Thymus (tissue), 2 donors: Measurements from ENCODE around the gene NAGS. TPM values are rescaled to one million over a fixed set of nuclear protein-coding genes. Genes with fewer than 3 reads are reported as not detected.

Experiments used
- polyA plus RNA-seq: library from polyadenylated mRNA; stranded (reverse); fragments of 200-250 nt; gene quantifications from one replicate; pipeline ENCODE4 v1.2.3, GENCODE V29; 2013
- total RNA-seq: library from RNA; stranded (reverse); fragments of 120-200 nt; gene quantifications from one replicate; pipeline ENCODE4 v1.2.4, GENCODE V29; 2013
- donor health status: healthy.

The NAGS gene
- total and polyA plus RNA-seq, 2 donors, result 1.3 to 1.6 TPM

Other genes starting within 250 kb of the NAGS start
- 0.14 TPM for gene SOST, start 245.8 kb upstream of the NAGS start, total RNA-seq
- 0.30 TPM for gene SOST, start 245.8 kb upstream of the NAGS start, polyA plus RNA-seq
- gene DUSP3, start 225.6 kb upstream of the NAGS start, total RNA-seq, result 12.2 TPM
- gene DUSP3, start 225.6 kb upstream of the NAGS start, polyA plus RNA-seq, result 37.2 TPM
- not detected for gene CFAP97D1, start 224.2 kb upstream of the NAGS start, total RNA-seq
- gene CFAP97D1, start 224.2 kb upstream of the NAGS start, polyA plus RNA-seq, result 0.11 TPM
- 0.61 TPM for gene MPP3, start 171.5 kb upstream of the NAGS start, total RNA-seq
- gene MPP3, start 171.5 kb upstream of the NAGS start, polyA plus RNA-seq, result 1.5 TPM
- gene CD300LG, start 157.4 kb upstream of the NAGS start, total RNA-seq, result 0.71 TPM
- 5.7 TPM for gene CD300LG, start 157.4 kb upstream of the NAGS start, polyA plus RNA-seq
- 0.52 TPM for gene MPP2, start 97.1 kb upstream of the NAGS start, total RNA-seq
- 0.87 TPM for gene MPP2, start 97.1 kb upstream of the NAGS start, polyA plus RNA-seq
- gene PPY, start 62.1 kb upstream of the NAGS start, total RNA-seq, result 0.33 TPM
- 0.71 TPM for gene PPY, start 62.1 kb upstream of the NAGS start, polyA plus RNA-seq
- 0.57 TPM for gene PYY, start 50.7 kb upstream of the NAGS start, total RNA-seq
- gene PYY, start 50.7 kb upstream of the NAGS start, polyA plus RNA-seq, result 6.8 TPM
- 28.7 TPM for gene TMEM101, start 10.3 kb downstream of the NAGS start, total RNA-seq
- 23.8 TPM for gene TMEM101, start 10.3 kb downstream of the NAGS start, polyA plus RNA-seq
- 24.2 TPM for gene LSM12, start 62.0 kb downstream of the NAGS start, total RNA-seq
- gene LSM12, start 62.0 kb downstream of the NAGS start, polyA plus RNA-seq, result 31.3 TPM
- gene G6PC3, start 66.1 kb downstream of the NAGS start, total RNA-seq, result 13.7 TPM
- gene G6PC3, start 66.1 kb downstream of the NAGS start, polyA plus RNA-seq, result 30.2 TPM
- gene HDAC5, start 119.0 kb downstream of the NAGS start, total RNA-seq, result 17.0 TPM
- 34.4 TPM for gene HDAC5, start 119.0 kb downstream of the NAGS start, polyA plus RNA-seq
- gene HROB, start 137.3 kb downstream of the NAGS start, total RNA-seq, result 3.2 TPM
- 0.94 TPM for gene HROB, start 137.3 kb downstream of the NAGS start, polyA plus RNA-seq
- not detected for gene ASB16, start 166.1 kb downstream of the NAGS start, total RNA-seq
- 0.14 TPM for gene ASB16, start 166.1 kb downstream of the NAGS start, polyA plus RNA-seq
- gene TMUB2, start 182.3 kb downstream of the NAGS start, total RNA-seq, result 21.4 TPM
- 57.6 TPM for gene TMUB2, start 182.3 kb downstream of the NAGS start, polyA plus RNA-seq
- gene ATXN7L3, start 195.3 kb downstream of the NAGS start, total RNA-seq, result 36.3 TPM
- gene ATXN7L3, start 195.3 kb downstream of the NAGS start, polyA plus RNA-seq, result 53.3 TPM
- gene UBTF, start 215.1 kb downstream of the NAGS start, total RNA-seq, result 91.6 TPM
- 70.1 TPM for gene UBTF, start 215.1 kb downstream of the NAGS start, polyA plus RNA-seq